ENCODE results near the gene GPR39. TPM values are rescaled to one million over a fixed set of nuclear protein-coding genes. Genes with fewer than 3 reads are reported as not detected.

Gene GPR39
- total and polyA plus RNA-seq, 7 donors = 0.05 to 0.08 TPM; not detected in 5

DNA sequence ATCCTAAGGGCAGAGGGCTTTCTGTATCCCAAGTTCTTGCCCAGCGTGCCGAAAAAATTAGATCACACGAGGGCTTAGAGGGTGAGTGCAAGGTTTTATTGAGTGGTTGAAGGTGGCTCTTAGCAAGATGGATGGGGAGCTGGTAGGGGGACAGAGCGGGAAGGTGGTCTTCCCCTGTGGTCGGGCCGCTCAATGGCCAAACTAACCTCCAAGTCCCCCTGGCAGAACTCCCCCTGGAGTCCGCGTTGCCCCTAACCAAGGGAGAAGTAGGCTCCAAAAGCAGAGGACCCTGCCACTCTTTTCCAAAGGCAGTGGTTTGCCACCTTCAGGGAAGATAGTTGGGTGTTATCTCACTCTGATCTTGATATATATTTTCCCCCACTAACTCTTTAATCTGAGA, 190.0 kb downstream of the GPR39 start:
- intact Hi-C loops (cut with DNase I) = no loop called here
- H3K4me1 ChIP-seq = no peaks in the 10 kb centered on the region
- DNase-seq = no peak
- TF ChIP-seq, protein P1, sequence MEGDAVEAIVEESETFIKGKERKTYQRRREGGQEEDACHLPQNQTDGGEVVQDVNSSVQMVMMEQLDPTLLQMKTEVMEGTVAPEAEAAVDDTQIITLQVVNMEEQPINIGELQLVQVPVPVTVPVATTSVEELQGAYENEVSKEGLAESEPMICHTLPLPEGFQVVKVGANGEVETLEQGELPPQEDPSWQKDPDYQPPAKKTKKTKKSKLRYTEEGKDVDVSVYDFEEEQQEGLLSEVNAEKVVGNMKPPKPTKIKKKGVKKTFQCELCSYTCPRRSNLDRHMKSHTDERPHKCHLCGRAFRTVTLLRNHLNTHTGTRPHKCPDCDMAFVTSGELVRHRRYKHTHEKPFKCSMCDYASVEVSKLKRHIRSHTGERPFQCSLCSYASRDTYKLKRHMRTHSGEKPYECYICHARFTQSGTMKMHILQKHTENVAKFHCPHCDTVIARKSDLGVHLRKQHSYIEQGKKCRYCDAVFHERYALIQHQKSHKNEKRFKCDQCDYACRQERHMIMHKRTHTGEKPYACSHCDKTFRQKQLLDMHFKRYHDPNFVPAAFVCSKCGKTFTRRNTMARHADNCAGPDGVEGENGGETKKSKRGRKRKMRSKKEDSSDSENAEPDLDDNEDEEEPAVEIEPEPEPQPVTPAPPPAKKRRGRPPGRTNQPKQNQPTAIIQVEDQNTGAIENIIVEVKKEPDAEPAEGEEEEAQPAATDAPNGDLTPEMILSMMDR (IDR thresholded peaks at IDR 0.05) = no peak
- 93 to 94% (median 93%) methylated on average over 8 of the region's 8 CpGs for WGBS, 3 donors
- no peak overlapping the region for H3K4me3 ChIP-seq
- H3K9me3 ChIP-seq = no peaks in the 10 kb centered on the region
- ATAC-seq = no peak
- no peak overlapping the region for H3K27ac ChIP-seq
- H3K27me3 ChIP-seq (ENCODE audit: insufficient read depth in 3 of 3, low read length in 2 of 3) = peaks cover 0 to 2% (median 0%) of the 10 kb centered on the region in 3 donors
- H3K36me3 ChIP-seq (ENCODE audit: insufficient read depth in 1 of 2, low read depth in 1 of 2) = no peaks in the 10 kb centered on the region

- no peak for DNase-seq
- Histone ChIP-seq H3K9me3 (no peaks in the 10 kb centered on the region), H3K4me1 (no peaks in the 10 kb centered on the region), H3K36me3 (ENCODE audit: insufficient read depth in 1 of 2, low read depth in 1 of 2) (no peaks in the 10 kb centered on the region), H3K27me3 (ENCODE audit: insufficient read depth in 3 of 3, low read length in 2 of 3) (peaks cover 0 to 2% (median 0%) of the 10 kb centered on the region in 3 donors), H3K4me3 (no peak overlapping the region), H3K27ac (no peak overlapping the region)
- TF ChIP-seq, protein P1 (IDR thresholded peaks at IDR 0.05) = no peak
- ATAC-seq = no peak
- intact Hi-C loops (cut with DNase I) = no loop called here
- WGBS, 3 donors = 56 to 68% (median 67%) methylated on average over 4 of the region's 4 CpGs
Observed at GRCh38 chr2:132607426-132608090, 191.0 kb downstream of the GPR39 start.

- Histone ChIP-seq H3K27ac (no peak overlapping the region), H3K4me1 (no peaks in the 10 kb centered on the region), H3K36me3 (ENCODE audit: insufficient read depth in 1 of 2, low read depth in 1 of 2) (no peaks in the 10 kb centered on the region), H3K27me3 (ENCODE audit: insufficient read depth in 3 of 3, low read length in 2 of 3) (peaks cover 0 to 2% (median 0%) of the 10 kb centered on the region in 3 donors), H3K4me3 (no peak overlapping the region), H3K9me3 (no peaks in the 10 kb centered on the region)
- no peak for DNase-seq
- WGBS, 3 donors = 56 to 75% (median 61%) methylated on average over 6 of the region's 6 CpGs
- intact Hi-C loops (cut with DNase I) = no loop called here
- TF ChIP-seq, protein P1 (IDR thresholded peaks at IDR 0.05) = no peak
- no peak for ATAC-seq
Observed at GRCh38 chr2:132608311-132608710, 191.7 kb downstream of the GPR39 start.

DNA sequence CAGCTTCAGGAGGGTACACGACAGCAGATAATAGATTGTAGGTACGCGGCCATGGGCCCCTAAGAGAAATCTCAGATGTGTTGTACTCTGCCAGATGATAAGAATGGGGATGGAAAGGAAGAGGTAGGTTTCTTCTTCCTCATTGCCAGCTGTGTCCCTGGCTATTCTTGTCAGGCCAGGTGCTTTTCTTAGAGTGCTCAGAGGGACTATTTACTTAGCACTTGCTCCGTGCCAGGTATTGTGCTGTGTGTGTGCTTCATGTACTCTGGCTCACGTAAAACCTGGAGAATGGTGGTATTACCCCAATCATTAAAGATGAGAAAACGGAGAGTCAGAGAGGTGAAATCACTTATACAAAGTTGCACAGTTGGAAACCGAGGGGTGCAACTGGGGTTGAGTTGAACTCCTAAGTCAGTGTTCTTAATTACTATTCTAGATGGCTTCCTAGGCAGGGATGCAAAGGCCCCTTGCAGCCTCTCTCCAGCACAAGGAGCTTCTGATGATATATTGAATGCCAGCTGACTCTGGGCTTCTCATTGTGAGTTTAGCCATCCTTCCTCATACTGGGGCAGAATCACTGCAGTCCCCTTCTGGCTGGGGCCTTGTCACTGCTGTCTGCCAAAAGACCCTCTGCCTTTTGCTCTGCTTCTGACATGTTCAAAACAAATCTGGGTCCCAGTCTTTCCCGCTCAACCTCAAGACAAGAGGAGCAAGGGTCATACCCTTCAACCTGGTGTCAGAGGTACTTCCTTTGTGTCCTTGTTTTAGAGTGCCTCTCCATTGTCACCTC, 192.7 kb downstream of the GPR39 start:
- no peak overlapping the region for H3K27ac ChIP-seq
- TF ChIP-seq, protein P1 (IDR thresholded peaks at IDR 0.05) = no peak
- H3K36me3 ChIP-seq (ENCODE audit: insufficient read depth in 1 of 2, low read depth in 1 of 2) = no peaks in the 10 kb centered on the region
- peaks cover 0 to 2% (median 0%) of the 10 kb centered on the region in 3 donors for H3K27me3 ChIP-seq (ENCODE audit: insufficient read depth in 3 of 3, low read length in 2 of 3)
- intact Hi-C loops (cut with DNase I) = no loop called here
- DNase-seq (no peak), ATAC-seq (no peak)
- H3K4me3 ChIP-seq = no peak overlapping the region
- 89 to 94% (median 93%) methylated on average over 8 of the region's 8 CpGs for WGBS, 3 donors
- H3K4me1 ChIP-seq = no peaks in the 10 kb centered on the region
- no peaks in the 10 kb centered on the region for H3K9me3 ChIP-seq
